Stimulated activated memory B cell treated with anti-CD40 and anti-IgM and Interleukin-4, amounts not matched to agents 10 μg/mL and 1 μg/mL and 100 μg/mL, for 72 hours (primary cell): ENCODE data around the gene GFRA4.

ENCODE experiments used
- ATAC-seq: fragments of 150-1000 bp; cut with Tn5 transposase; 2 replicates; pipeline ENCODE4 v1.10.0; 2021
- H3K27ac Mint-ChIP-seq: one replicate; pipeline ENCODE4 v1.8.0; 2022; ENCODE audit warnings: mild to moderate bottlenecking, mixed read lengths
- H3K27me3 Mint-ChIP-seq: one replicate; pipeline ENCODE4 v1.8.0; 2022; ENCODE audit warnings: mixed read lengths
- H3K36me3 Mint-ChIP-seq: one replicate; pipeline ENCODE4 v1.8.0; 2022; ENCODE audit warnings: mixed read lengths
- H3K4me1 Mint-ChIP-seq: one replicate; pipeline ENCODE4 v1.8.0; 2022; ENCODE audit warnings: mixed read lengths
- H3K4me3 Mint-ChIP-seq: one replicate; pipeline ENCODE4 v1.8.0; 2022; ENCODE audit warnings: mild to moderate bottlenecking, moderate library complexity, mixed read lengths
- H3K9me3 Mint-ChIP-seq: one replicate; pipeline ENCODE4 v1.8.0; 2022; ENCODE audit warnings: mixed read lengths

GFRA4 gene

GRCh38 chr20:3663031-3663701, at the start of gene GFRA4:
TSS of gene GFRA4 (minus strand) at chr20:3663399. CDS start at chr20:3663399, 0 bp downstream.
- no peaks in the 10 kb centered on the region for H3K9me3 Mint-ChIP-seq
- no peak for ATAC-seq
- H3K27me3 Mint-ChIP-seq = peaks cover 51% of the 10 kb centered on the region
- H3K27ac Mint-ChIP-seq = no peak within 1 kb of the TSS
- no peaks in the 10 kb centered on the region for H3K36me3 Mint-ChIP-seq
- no peak within 1 kb of the TSS for H3K4me3 Mint-ChIP-seq
- H3K4me1 Mint-ChIP-seq = peaks cover 33% of the 10 kb centered on the region

- Mint-ChIP-seq H3K36me3 (no peaks in the 10 kb centered on the region), H3K9me3 (no peaks in the 10 kb centered on the region), H3K4me3 (no peak within 1 kb of the TSS), H3K27me3 (peaks cover 36% of the 10 kb centered on the region), H3K27ac (no peak within 1 kb of the TSS), H3K4me1 (peaks cover 18% of the 10 kb centered on the region)
- no peak for ATAC-seq
Observed at GRCh38 chr20:3712279-3712873, 49.2 kb upstream of the GFRA4 start, which contains the start of gene SIGLEC1. TSS of gene SIGLEC1 (minus strand) at chr20:3712600. CDS start at chr20:3707128, 5,472 bp downstream.

- ATAC-seq = no peak
- H3K4me1 Mint-ChIP-seq = peaks cover 18% of the 10 kb centered on the region
- H3K27ac Mint-ChIP-seq = no peak overlapping the region
- H3K27me3 Mint-ChIP-seq = peaks cover 27% of the 10 kb centered on the region
- no peaks in the 10 kb centered on the region for H3K9me3 Mint-ChIP-seq
- no peak overlapping the region for H3K4me3 Mint-ChIP-seq
- H3K36me3 Mint-ChIP-seq = no peaks in the 10 kb centered on the region
Observed at GRCh38 chr20:3711484-3711941, 48.3 kb upstream of the GFRA4 start.

- Mint-ChIP-seq H3K9me3 (no peaks in the 10 kb centered on the region), H3K4me1 (peaks cover 18% of the 10 kb centered on the region), H3K4me3 (no peak overlapping the region), H3K36me3 (no peaks in the 10 kb centered on the region), H3K27ac (no peak overlapping the region), H3K27me3 (peaks cover 28% of the 10 kb centered on the region)
- peak; percentile 25 for ATAC-seq
Observed at GRCh38 chr20:3710703-3711483, 47.7 kb upstream of the GFRA4 start.

GRCh38 chr20:3710011-3710466, 46.8 kb upstream of the GFRA4 start:
- H3K36me3 Mint-ChIP-seq = no peaks in the 10 kb centered on the region
- H3K27ac Mint-ChIP-seq = no peak overlapping the region
- no peak overlapping the region for H3K4me3 Mint-ChIP-seq
- no peaks in the 10 kb centered on the region for H3K9me3 Mint-ChIP-seq
- peak; percentile 28 for ATAC-seq
- peaks cover 37% of the 10 kb centered on the region for H3K27me3 Mint-ChIP-seq
- peaks cover 18% of the 10 kb centered on the region for H3K4me1 Mint-ChIP-seq

- H3K36me3 Mint-ChIP-seq = no peaks in the 10 kb centered on the region
- peaks cover 18% of the 10 kb centered on the region for H3K4me1 Mint-ChIP-seq
- H3K9me3 Mint-ChIP-seq = no peaks in the 10 kb centered on the region
- no peak for ATAC-seq
- no peak overlapping the region for H3K4me3 Mint-ChIP-seq
- H3K27me3 Mint-ChIP-seq = peaks cover 46% of the 10 kb centered on the region
- no peak overlapping the region for H3K27ac Mint-ChIP-seq
Observed at GRCh38 chr20:3707508-3707899, 44.3 kb upstream of the GFRA4 start.

- H3K27ac Mint-ChIP-seq = no peak overlapping the region
- ATAC-seq = no peak
Observed at GRCh38 chr20:3706774-3707507, 43.7 kb upstream of the GFRA4 start.

GRCh38 chr20:3705970-3706739, 43.0 kb upstream of the GFRA4 start:
- no peak for ATAC-seq
- H3K9me3 Mint-ChIP-seq = no peaks in the 10 kb centered on the region
- H3K27ac Mint-ChIP-seq = no peak overlapping the region
- H3K36me3 Mint-ChIP-seq = no peaks in the 10 kb centered on the region
- peaks cover 33% of the 10 kb centered on the region for H3K27me3 Mint-ChIP-seq
- H3K4me3 Mint-ChIP-seq = no peak overlapping the region
- peaks cover 9% of the 10 kb centered on the region for H3K4me1 Mint-ChIP-seq

More at GRCh38 chr20:3706774-3707507, 43.7 kb upstream of the GFRA4 start:
- H3K9me3 Mint-ChIP-seq = no peaks in the 10 kb centered on the region
- H3K27me3 Mint-ChIP-seq = peaks cover 41% of the 10 kb centered on the region
- H3K4me1 Mint-ChIP-seq = peaks cover 17% of the 10 kb centered on the region
- no peaks in the 10 kb centered on the region for H3K36me3 Mint-ChIP-seq
- no peak overlapping the region for H3K4me3 Mint-ChIP-seq

GRCh38 chr20:3705491-3705969, 42.3 kb upstream of the GFRA4 start:
- peaks cover 30% of the 10 kb centered on the region for H3K27me3 Mint-ChIP-seq
- no peak overlapping the region for H3K27ac Mint-ChIP-seq
- no peaks in the 10 kb centered on the region for H3K9me3 Mint-ChIP-seq
- no peak overlapping the region for H3K4me3 Mint-ChIP-seq
- ATAC-seq = no peak
- H3K4me1 Mint-ChIP-seq = peaks cover 8% of the 10 kb centered on the region
- H3K36me3 Mint-ChIP-seq = no peaks in the 10 kb centered on the region

- no peaks in the 10 kb centered on the region for H3K9me3 Mint-ChIP-seq
- H3K36me3 Mint-ChIP-seq = no peaks in the 10 kb centered on the region
Observed at GRCh38 chr20:3704087-3704486, 40.9 kb upstream of the GFRA4 start.

GRCh38 chr20:3702611-3703391, 39.6 kb upstream of the GFRA4 start:
- Mint-ChIP-seq H3K9me3 (no peaks in the 10 kb centered on the region), H3K4me3 (no peak overlapping the region), H3K36me3 (no peaks in the 10 kb centered on the region), H3K27ac (no peak overlapping the region), H3K27me3 (peaks cover 30% of the 10 kb centered on the region), H3K4me1 (no peaks in the 10 kb centered on the region)
- ATAC-seq = no peak

More at GRCh38 chr20:3704087-3704486, 40.9 kb upstream of the GFRA4 start:
- no peaks in the 10 kb centered on the region for H3K4me1 Mint-ChIP-seq
- H3K27me3 Mint-ChIP-seq = peaks cover 30% of the 10 kb centered on the region
- no peak overlapping the region for H3K4me3 Mint-ChIP-seq
- no peak for ATAC-seq
- no peak overlapping the region for H3K27ac Mint-ChIP-seq

GRCh38 chr20:3701061-3701998, 38.1 kb upstream of the GFRA4 start:
- Mint-ChIP-seq H3K4me1 (no peaks in the 10 kb centered on the region), H3K27me3 (peaks cover 30% of the 10 kb centered on the region), H3K4me3 (no peak overlapping the region), H3K9me3 (no peaks in the 10 kb centered on the region), H3K36me3 (no peaks in the 10 kb centered on the region), H3K27ac (no peak overlapping the region)
- no peak for ATAC-seq

GRCh38 chr20:3699037-3699436, 35.8 kb upstream of the GFRA4 start:
- Mint-ChIP-seq H3K9me3 (no peaks in the 10 kb centered on the region), H3K4me1 (no peaks in the 10 kb centered on the region), H3K4me3 (no peak overlapping the region), H3K27ac (no peak overlapping the region), H3K36me3 (no peaks in the 10 kb centered on the region), H3K27me3 (peaks cover 8% of the 10 kb centered on the region)
- ATAC-seq = no peak
